Stimulated activated CD8-positive, alpha-beta memory T cell treated with anti-CD3 and anti-CD28 coated beads, Interleukin-7, amount 100 ng/mL, for 1 hour (primary cell): ENCODE results near the gene MAGED1.
"Not testable (repeated sequence)": the region's sequence is repeated elsewhere in the genome, so short reads cannot be mapped to it uniquely, and the experiment has no call there.

Experiments used
- DNase-seq, 2 donors: peaks; one replicate each; pipeline ENCODE4 v3.0.0-alpha.2; 2020; ENCODE audit warnings: low read depth in 2 of 2

Gene MAGED1

DNA sequence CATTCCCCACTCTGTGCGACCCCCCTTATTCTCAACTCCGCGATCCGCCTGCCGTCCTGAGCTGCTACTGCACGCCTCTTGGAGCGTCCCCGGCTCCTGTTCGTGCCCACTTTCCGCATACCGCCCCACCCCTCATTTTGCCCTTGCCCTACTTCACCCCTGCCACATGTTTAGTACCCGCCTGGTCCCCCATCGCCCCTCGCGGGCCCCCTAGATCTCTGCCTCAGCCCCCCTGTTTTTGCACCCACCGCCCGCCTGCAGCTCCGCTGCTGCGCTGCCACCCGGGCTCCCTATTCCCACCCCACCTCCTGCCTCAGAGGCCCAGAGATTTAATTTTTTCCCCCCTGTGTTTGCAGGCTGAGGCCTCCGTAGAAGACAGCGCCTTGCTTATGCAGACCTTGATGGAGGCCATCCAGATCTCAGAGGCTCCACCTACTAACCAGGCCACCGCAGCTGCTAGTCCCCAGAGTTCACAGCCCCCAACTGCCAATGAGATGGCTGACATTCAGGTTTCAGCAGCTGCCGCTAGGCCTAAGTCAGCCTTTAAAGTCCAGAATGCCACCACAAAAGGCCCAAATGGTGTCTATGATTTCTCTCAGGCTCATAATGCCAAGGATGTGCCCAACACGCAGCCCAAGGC, 1.4 kb downstream of the MAGED1 start:
- DNase-seq, result no peak

DNA sequence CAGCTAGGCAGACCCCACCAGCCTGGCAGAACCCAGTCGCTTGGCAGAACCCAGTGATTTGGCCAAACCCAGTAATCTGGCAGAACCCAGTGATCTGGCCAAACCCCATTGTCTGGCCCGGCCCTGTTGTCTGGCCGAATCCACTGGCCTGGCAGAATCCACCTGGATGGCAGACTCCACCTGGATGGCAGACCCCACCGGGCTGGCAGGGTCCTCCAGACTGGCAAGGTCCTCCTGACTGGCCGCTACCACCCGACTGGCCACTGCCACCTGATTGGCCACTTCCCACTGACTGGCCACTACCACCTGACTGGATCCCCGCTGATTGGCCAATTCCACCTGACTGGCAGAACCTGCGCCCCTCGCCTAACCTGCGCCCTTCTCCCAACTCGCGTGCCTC, 3.2 kb downstream of the MAGED1 start:
- no peak for DNase-seq

DNA sequence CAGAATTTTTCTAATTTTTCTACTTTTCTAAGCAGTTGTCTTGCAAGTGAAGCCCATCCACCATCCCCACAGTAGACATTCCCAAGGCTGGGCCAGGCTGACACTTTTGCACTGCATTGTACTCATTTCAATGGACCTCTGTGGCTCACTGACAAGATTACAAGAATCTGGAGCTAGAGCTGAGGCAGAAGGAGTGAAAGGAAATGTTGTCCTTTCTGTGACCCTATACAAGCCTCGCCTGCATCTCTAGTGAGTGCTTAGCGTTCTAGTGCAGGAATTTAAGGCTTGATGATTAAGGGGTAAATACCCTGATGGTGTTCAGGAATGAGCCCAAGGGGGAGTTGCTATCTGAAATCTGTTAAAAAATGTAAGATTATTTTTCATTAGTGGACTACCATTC, 6.3 kb downstream of the MAGED1 start:
- DNase-seq, result no peak

DNA sequence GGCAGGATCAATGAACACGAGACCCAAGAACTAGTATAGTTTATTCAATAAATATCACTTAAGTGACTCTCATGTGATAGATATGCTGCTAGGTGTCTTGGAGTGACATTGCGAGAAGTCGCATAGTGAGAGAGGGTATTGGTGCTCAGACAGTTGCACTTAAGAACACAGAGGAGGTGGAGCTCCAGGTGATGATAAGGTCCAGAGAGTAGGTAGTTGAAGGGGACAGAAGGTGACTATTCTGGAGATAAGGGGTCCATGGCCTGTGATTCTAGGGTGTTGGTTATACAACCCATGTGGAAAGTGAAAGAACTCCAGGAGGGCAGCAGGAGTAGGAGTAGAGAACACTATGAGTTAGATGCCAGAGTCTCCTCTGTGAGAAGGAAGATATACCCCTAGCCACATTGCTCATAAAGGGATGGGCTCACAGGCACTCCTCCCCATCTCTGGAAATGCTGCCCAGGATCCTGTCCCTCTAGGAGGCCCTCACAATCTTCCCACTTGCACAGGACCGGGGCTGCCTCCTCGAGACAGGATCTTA, 9.2 kb downstream of the MAGED1 start:
- DNase-seq, result no peak

DNA sequence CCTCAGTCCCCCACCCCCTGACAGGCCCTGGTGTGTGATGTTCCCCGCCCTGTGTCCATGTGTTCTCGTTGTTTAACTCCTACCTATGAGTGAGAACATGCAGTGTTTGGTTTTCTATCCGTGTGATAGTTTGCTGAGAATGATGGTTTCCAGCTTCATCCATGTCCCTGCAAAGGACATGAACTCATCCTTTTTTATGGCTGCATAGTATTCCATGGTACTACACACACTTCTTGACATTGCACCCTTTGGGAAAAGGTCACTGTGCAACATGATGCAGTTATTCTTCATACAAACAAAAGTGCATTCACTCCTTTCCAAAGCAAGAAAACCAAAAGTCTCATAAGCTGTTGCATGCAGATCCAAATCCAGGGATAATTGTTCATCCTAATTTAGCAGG, 11.7 kb downstream of the MAGED1 start:
- not testable (repeated sequence) for DNase-seq

DNA sequence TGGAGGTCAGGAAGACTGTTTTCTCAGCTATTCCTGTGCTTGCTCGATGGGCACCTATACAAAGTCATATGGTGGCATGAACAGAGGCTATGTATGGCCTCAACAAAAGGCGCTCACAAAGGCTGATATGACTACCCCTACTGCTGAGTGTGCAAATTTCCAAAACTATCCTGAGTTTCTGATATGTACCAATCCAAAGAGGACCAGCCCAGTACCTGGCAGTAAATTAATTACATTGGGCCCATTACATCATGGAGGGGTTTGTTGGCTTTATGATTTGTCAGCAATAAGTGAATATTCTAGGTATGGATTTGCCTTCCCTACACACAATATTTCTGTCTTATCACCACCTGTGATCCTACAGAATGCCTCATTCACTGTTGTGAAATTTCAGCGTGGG, 12.3 kb downstream of the MAGED1 start:
- no peak for DNase-seq

DNA sequence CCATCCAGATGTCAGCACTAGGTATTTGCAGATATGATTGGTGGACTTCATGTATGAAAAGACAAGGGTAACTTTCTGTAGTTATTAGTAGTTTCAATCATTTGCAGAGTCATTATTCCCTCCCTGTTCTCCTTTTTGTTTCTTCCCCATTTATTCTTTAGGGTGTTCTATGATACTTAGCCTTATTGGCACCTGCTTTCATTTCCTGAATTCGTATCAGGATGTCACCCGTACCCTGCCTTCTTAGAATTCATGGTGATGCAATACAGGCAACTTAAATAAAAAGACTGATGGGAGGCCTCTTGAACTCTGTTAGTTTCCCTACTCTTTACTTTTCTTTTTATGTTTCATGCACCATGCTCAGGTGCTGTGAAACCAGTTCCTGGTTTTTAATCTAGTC, 24.2 kb downstream of the MAGED1 start:
- no peak for DNase-seq

DNA sequence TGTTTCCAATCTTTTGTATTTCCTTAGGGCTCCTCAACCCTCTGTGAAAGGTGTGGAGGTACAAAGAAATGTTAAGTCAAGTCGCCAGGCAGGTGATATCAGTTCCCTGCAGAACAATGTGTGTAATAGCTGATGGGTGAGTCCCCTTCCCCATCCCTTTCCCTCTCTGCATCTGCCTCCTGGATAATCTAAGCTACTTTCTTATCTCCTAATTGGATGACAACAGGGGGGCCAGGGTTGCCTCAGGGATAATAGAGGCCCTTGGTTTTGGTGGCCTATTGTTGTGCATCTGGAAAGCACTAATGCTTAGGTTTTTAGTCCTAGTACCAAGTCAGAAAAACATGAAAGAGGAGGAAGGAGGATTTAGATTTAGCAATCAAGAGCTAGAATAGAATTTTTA, 29.1 kb downstream of the MAGED1 start:
- no peak for DNase-seq

DNA sequence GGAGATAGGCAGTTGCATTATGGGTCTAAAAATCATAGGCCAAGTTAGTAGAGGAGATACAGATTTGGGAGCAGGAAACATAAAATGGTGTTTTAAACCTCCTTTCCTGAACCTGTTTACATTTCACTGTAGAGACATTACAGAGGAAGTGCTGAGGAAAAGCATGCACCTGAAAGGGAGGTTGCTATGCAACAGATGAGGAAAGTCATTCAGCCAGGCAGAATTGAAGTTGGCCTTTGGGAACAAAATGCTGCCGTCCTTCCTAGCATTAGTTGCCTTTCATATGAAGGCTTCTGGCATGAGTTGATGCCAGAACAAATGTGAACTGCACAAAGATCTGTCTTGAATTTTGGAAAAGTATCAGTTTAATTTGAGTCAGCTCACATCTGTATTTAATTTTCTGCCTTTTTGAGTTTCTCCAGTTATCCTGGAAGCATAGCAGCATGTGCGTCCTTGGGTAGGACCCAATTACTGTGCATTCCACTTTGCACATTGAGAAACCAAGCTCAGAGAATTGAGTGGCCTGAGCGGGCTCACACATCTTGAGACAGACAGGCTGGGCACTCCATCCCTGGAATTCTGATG, 38.2 kb downstream of the MAGED1 start:
- DNase-seq, result no peak
